Bronchial smooth muscle cell (primary cell): Measurements from ENCODE around the gene NAGS. TPM values are rescaled to one million over a fixed set of nuclear protein-coding genes. Genes with fewer than 3 reads are reported as not detected.

Experiments
- total RNA-seq: library from RNA; depleted of rRNA; stranded (reverse); fragments of >200 nt; gene quantifications from 2 replicates; pipeline ENCODE4 v1.2.1, GENCODE V29; 2014

NAGS gene
- 2.2 and 3.5 TPM in 2 replicates for total RNA-seq

GRCh38 chr17:44004077-44004760, at the start of gene NAGS:
Gene NAGS (plus strand): TSS chr17:44004622. CDS start chr17:44004664, 42 bp downstream.

GRCh38 chr17:44014437-44015172, 10.2 kb downstream of the NAGS start, which contains the start of gene TMEM101:
Gene TMEM101 (minus strand): TSS chr17:44014963. CDS start chr17:44014952, 11 bp downstream.

Other genes starting within 250 kb of the NAGS start
- gene SOST, start 245.8 kb upstream of the NAGS start, total RNA-seq = 0.09 TPM in 1 of 2 replicates, not detected in the other
- 29.8 and 37.2 TPM in 2 replicates for gene DUSP3, start 225.6 kb upstream of the NAGS start, total RNA-seq
- not detected in 2 replicates for gene CFAP97D1, start 224.2 kb upstream of the NAGS start, total RNA-seq
- gene MPP3, start 171.5 kb upstream of the NAGS start, total RNA-seq = 6.3 and 8.5 TPM in 2 replicates
- not detected in 2 replicates for gene CD300LG, start 157.4 kb upstream of the NAGS start, total RNA-seq
- gene MPP2, start 97.1 kb upstream of the NAGS start, total RNA-seq = 3.6 and 5.8 TPM in 2 replicates
- not detected in 2 replicates for gene PPY, start 62.1 kb upstream of the NAGS start, total RNA-seq
- 0.16 TPM in 1 of 2 replicates, not detected in the other for gene PYY, start 50.7 kb upstream of the NAGS start, total RNA-seq
- 113 and 138 TPM in 2 replicates for gene TMEM101, start 10.3 kb downstream of the NAGS start, total RNA-seq
- 13.7 and 17.0 TPM in 2 replicates for gene LSM12, start 62.0 kb downstream of the NAGS start, total RNA-seq
- gene G6PC3, start 66.1 kb downstream of the NAGS start, total RNA-seq = 17.7 and 29.9 TPM in 2 replicates
- gene HDAC5, start 119.0 kb downstream of the NAGS start, total RNA-seq = 44.6 and 69.4 TPM in 2 replicates
- 0.43 and 0.63 TPM in 2 replicates for gene HROB, start 137.3 kb downstream of the NAGS start, total RNA-seq
- gene ASB16, start 166.1 kb downstream of the NAGS start, total RNA-seq = 0.16 TPM in 1 of 2 replicates, not detected in the other
- 24.9 and 31.0 TPM in 2 replicates for gene TMUB2, start 182.3 kb downstream of the NAGS start, total RNA-seq
- 23.3 and 23.5 TPM in 2 replicates for gene ATXN7L3, start 195.3 kb downstream of the NAGS start, total RNA-seq
- 46.3 and 63.4 TPM in 2 replicates for gene UBTF, start 215.1 kb downstream of the NAGS start, total RNA-seq